GM21360 (cell line): ENCODE measurements around the gene TAB3.

Source experiments
- ATAC-seq: cut with Tn5 transposase; IDR thresholded peaks from one replicate; pipeline ENCODE4 v1.9.1; 2021; ENCODE audit warnings: mild to moderate bottlenecking, moderate library complexity; ENCODE audit not compliant: unreplicated experiment

Gene TAB3

GRCh38 chrX:30781711-30782444 lies 107.2 kb downstream of the TAB3 start:
- no peak for ATAC-seq

DNA sequence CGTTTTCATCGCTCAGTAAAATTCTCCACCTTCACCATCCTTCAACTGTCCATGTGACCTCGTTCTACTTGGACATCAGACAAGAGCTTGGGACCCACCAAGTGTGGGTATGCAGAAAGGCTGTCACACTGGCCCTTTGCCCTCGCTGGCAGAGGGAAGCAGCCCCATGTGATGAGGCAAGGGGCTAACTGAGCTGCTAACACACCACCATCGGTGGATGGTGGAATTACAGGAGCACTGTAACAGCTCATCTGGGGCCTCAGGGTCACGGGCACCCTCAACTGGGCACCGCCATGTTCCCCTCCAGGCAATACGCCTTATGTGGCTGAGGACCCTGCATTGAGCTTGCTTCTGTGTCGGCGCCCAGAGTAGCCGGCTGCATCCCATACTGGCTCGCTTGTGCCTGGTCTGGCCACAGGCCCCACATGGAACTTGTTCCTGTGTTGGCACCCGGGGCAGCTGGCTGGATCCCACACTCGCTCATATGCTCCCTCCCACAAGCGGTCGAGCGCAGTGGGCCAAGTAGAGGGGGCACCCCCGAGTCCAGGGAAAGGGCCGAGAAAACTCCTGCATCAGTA lies 109.5 kb downstream of the TAB3 start:
- ATAC-seq = no peak

- no peak for ATAC-seq
Observed at GRCh38 chrX:30777575-30777974, 111.5 kb downstream of the TAB3 start.
